AG04450 (cell line): ENCODE measurements around the gene RND2. TPM values are rescaled to one million over a fixed set of nuclear protein-coding genes. Genes with fewer than 3 reads are reported as not detected.
"Not testable (repeated sequence)": the region's sequence is repeated elsewhere in the genome, so short reads cannot be mapped to it uniquely, and the experiment has no call there.

Source experiments
- CTCF ChIA-PET: fragments of 300-600, 350-600 bp; formaldehyde crosslinking; extraction: SDS; loops from one replicate; lab custom pipeline; 2022; ENCODE audit warnings: antibody characterized with exemption, inconsistent platforms; lab: Charles Lee
- POLR2A ChIA-PET: fragments of 350-600 bp; formaldehyde crosslinking; extraction: SDS; loops from one replicate; lab custom pipeline; 2021; ENCODE audit warnings: antibody characterized with exemption, inconsistent platforms; lab: Yijun Ruan, JAX
- DNase-seq: peaks from one replicate; pipeline ENCODE4 v3.0.0-alpha.2; 2011; ENCODE audit warnings: low read depth, low spot score
- H3K27ac ChIP-seq: one replicate; pipeline ENCODE4 v1.5.1; 2012; ENCODE audit warnings: low read depth, low read length, control low read depth
- H3K27me3 ChIP-seq: one replicate; pipeline ENCODE4 v1.6.0; 2012; ENCODE audit warnings: low read length; ENCODE audit not compliant: control insufficient read depth, insufficient read depth
- H3K4me3 ChIP-seq: 2 replicates; pipeline ENCODE4 v1.5.1; 2011; ENCODE audit warnings: mild to moderate bottlenecking, low read depth, low read length, control low read depth
- H3K9me3 ChIP-seq: 2 replicates; pipeline ENCODE4 v1.5.1; 2012; ENCODE audit warnings: low read length; ENCODE audit not compliant: control insufficient read depth, insufficient read depth
- CTCF ChIP-seq: IDR thresholded peaks from 2 replicates; pipeline ENCODE4 v1.5.1; 2011; ENCODE audit warnings: low read depth, low read length, control low read depth, inconsistent platforms
- polyA minus RNA-seq: library from RNA; depleted of rRNA, polyadenylated mRNA; stranded (reverse); fragments of >200 nt; gene quantifications from 2 replicates; pipeline ENCODE4 v1.2.3, GENCODE V29; 2011; rRNA and poly(A)+ RNA removed
- polyA plus RNA-seq: library from polyadenylated mRNA; depleted of rRNA; stranded (reverse); fragments of >200 nt; gene quantifications from 2 replicates; pipeline ENCODE4 v1.2.3, GENCODE V29; 2011; rRNA removed

The RND2 gene
- 1.7 and 2.1 TPM in 2 replicates for polyA plus RNA-seq
- polyA minus RNA-seq, result 1.1 and 1.3 TPM in 2 replicates

GRCh38 chr17:43024407-43025289, at the start of gene RND2:
Gene RND2 (plus strand): TSS chr17:43025231. CDS start chr17:43025348, 117 bp downstream.
- DNase-seq, result peak; percentile 84
- H3K4me3 ChIP-seq, result peak within 1 kb of the TSS; percentile 72
- peaks cover 4% of the 10 kb centered on the region for H3K27me3 ChIP-seq
- peak; percentile 87 for TF ChIP-seq CTCF
- POLR2A ChIA-PET, result interaction anchor here (0.9 to 3.5 kb wide), 7 partner anchors 27 to 291 kb away, joined by 3 to 22 read pairs (median 5); partner anchors contain the start of genes BRCA1, NBR1, RPL27 and TMEM106A
- H3K27ac ChIP-seq, result peak within 1 kb of the TSS; percentile 33
- H3K9me3 ChIP-seq, result no peaks in the 10 kb centered on the region; the same call in 1 of the 2 replicates
- CTCF ChIA-PET, result interaction anchor here (0.6 to 1.7 kb wide), 15 partner anchors 10 to 344 kb away, joined by 3 to 13 read pairs (median 4); partner anchors contain the start of genes IFI35, NBR1 and TMEM106A

GRCh38 chr17:42975265-42975664, 49.8 kb upstream of the RND2 start:
- no peaks in the 10 kb centered on the region for H3K27me3 ChIP-seq
- H3K9me3 ChIP-seq, result no peaks in the 10 kb centered on the region
- H3K27ac ChIP-seq, result no peak overlapping the region
- DNase-seq, result no peak
- TF ChIP-seq CTCF, result no peak
- CTCF ChIA-PET, result interaction anchor here (1.7 kb wide), 1 partner anchor 23 kb away, joined by 3 read pairs; the partner anchor contains the start of gene RPL27
- no peak overlapping the region for H3K4me3 ChIP-seq
- POLR2A ChIA-PET, result no interaction called here

GRCh38 chr17:42975701-42976100, 49.3 kb upstream of the RND2 start:
- H3K9me3 ChIP-seq, H3K27me3 ChIP-seq, H3K27ac ChIP-seq, DNase-seq, H3K4me3 ChIP-seq: not testable (repeated sequence)
- ChIA-PET CTCF (interaction anchor here (1.7 kb wide), 1 partner anchor 23 kb away, joined by 3 read pairs; the partner anchor contains the start of gene RPL27), POLR2A (interaction anchor here (1.1 kb wide), 1 partner anchor 11 kb away, joined by 5 read pairs; no protein-coding TSS in a partner anchor)

- CTCF ChIA-PET, result interaction anchor here (1.3 to 1.4 kb wide), 2 partner anchors 18 to 137 kb away, joined by 5 to 6 read pairs; partner anchors contain the start of gene RPL27
- POLR2A ChIA-PET, result interaction anchor here (1.5 kb wide), 1 partner anchor 18 kb away, joined by 7 read pairs; the partner anchor contains the start of gene RPL27
- Histone ChIP-seq H3K27me3 (no peaks in the 10 kb centered on the region), H3K9me3 (no peaks in the 10 kb centered on the region; the same call in 1 of the 2 replicates), H3K4me3 (peak within 1 kb of the TSS; percentile 87), H3K27ac (peak within 1 kb of the TSS; percentile 52)
- TF ChIP-seq CTCF, result no peak
- DNase-seq, result no peak
Observed at GRCh38 chr17:42979511-42980273, 45.3 kb upstream of the RND2 start, which contains the start of gene PTGES3L. Gene PTGES3L (minus strand): TSS chr17:42980080. CDS start chr17:42980053, 27 bp downstream.
